Aorta (tissue), 5 donors: ENCODE measurements around the gene HERC6. TPM values are rescaled to one million over a fixed set of nuclear protein-coding genes. Genes with fewer than 3 reads are reported as not detected.
"Not testable (repeated sequence)": the region's sequence is repeated elsewhere in the genome, so short reads cannot be mapped to it uniquely, and the experiment has no call there.

ENCODE experiments used
- ATAC-seq: fragments of 200-7000 bp; cut with Tn5 transposase; one replicate; pipeline ENCODE4 v1.9.1; 2022; ENCODE audit warnings: moderate library complexity; ENCODE audit not compliant: low FRiP score
- DNase-seq, 2 donors: peaks; one replicate each; pipeline ENCODE4 v3.0.0-alpha.2; 2020
- H3K27ac ChIP-seq, 2 donors: one replicate each; pipeline ENCODE4 v1.5.1; 2013; ENCODE audit warnings: low read length in 2 of 2, mild to moderate bottlenecking in 2 of 2, moderate library complexity in 2 of 2, control low read depth in 1 of 2, inconsistent platforms in 1 of 2, low read depth in 1 of 2
- H3K27me3 ChIP-seq, 2 donors: one replicate each; pipeline ENCODE4 v1.6.1; 2013; ENCODE audit warnings: control low read depth in 1 of 2, low read length in 1 of 2, mild to moderate bottlenecking in 1 of 2, moderate library complexity in 1 of 2; ENCODE audit not compliant: insufficient read depth in 2 of 2, control insufficient read depth in 1 of 2
- H3K36me3 ChIP-seq, 2 donors: one replicate each; pipeline ENCODE4 v1.6.1; 2013; ENCODE audit warnings: control low read depth in 1 of 2, low read length in 1 of 2, mild to moderate bottlenecking in 1 of 2; ENCODE audit not compliant: insufficient read depth in 2 of 2, control insufficient read depth in 1 of 2
- H3K4me1 ChIP-seq, 2 donors: one replicate each; pipeline ENCODE4 v1.6.1; 2013; ENCODE audit warnings: low read length in 2 of 2, control low read depth in 1 of 2, mild to moderate bottlenecking in 1 of 2, moderate library complexity in 1 of 2; ENCODE audit not compliant: insufficient read depth in 2 of 2, control insufficient read depth in 1 of 2
- H3K4me3 ChIP-seq, 2 donors: one replicate each; pipeline ENCODE4 v1.5.1; 2013; ENCODE audit warnings: low read length in 2 of 2, control low read depth in 1 of 2, mild to moderate bottlenecking in 1 of 2
- H3K9me3 ChIP-seq: one replicate; pipeline ENCODE4 v1.6.1; 2013; ENCODE audit warnings: mild to moderate bottlenecking, low read length; ENCODE audit not compliant: control insufficient read depth
- WGBS, 2 donors: extraction: QIAGEN DNeasy Blood & Tissue Kit; methylation state at CpG; one replicate each; pipeline ENCODE4 v1.1.7; 2013; 5-methylcytosine and 5-hydroxymethylcytosine counted together
- intact Hi-C, 2 donors: fragments of 100-400 bp; cut with DNase I; formaldehyde crosslinking; loops; one replicate each; pipeline versions ENCODE4 v1.14.2 to v1.15.0; 2022
- polyA plus RNA-seq, 2 donors: library from polyadenylated mRNA; stranded (reverse); fragments of 200-250 nt; gene quantifications; one replicate each; pipeline ENCODE4 v1.2.3, GENCODE V29; 2013
- total RNA-seq, 2 donors: library from RNA; stranded (reverse); fragmentation: NEBNext Ultra II Directional; extraction: Animal tissue kit (Norgen Biotek cat#: 25700); gene quantifications; one replicate each; pipeline ENCODE4 v1.2.1, GENCODE V29; 2021
- donor health status: healthy with polysubstance abuse.
- donor health status: Bipolar disorder and iron deficiency.
- donor health status: DM: no; HTN: no; CAD: no.
- donor health status: DM: no; HTN: no; CAD: no.
- donor health status: DM: yes; HTN: yes; CAD: no.

HERC6 gene
- total and polyA plus RNA-seq, 4 donors: 2.4 to 9.5 (median 5.6) TPM

GRCh38 chr4:88367826-88368225, 10.8 kb upstream of the HERC6 start:
- intact Hi-C loops: loop anchor here in 1 of 2 donors (2.0 kb wide), 1 partner anchor 147 kb away; no protein-coding TSS in a partner anchor
- 89 to 90% methylated on average over 5 of the region's 5 CpGs for WGBS, 2 donors
- H3K4me3 ChIP-seq: no peak overlapping the region

GRCh38 chr4:88369180-88369812, 9.4 kb upstream of the HERC6 start:
- ATAC-seq, H3K36me3 ChIP-seq, DNase-seq, H3K4me1 ChIP-seq, H3K4me3 ChIP-seq, H3K9me3 ChIP-seq, H3K27me3 ChIP-seq, H3K27ac ChIP-seq: not testable (repeated sequence)
- 81 to 83% methylated on average over 7 of the region's 7 CpGs for WGBS, 2 donors
- intact Hi-C loops: loop anchor here in 1 of 2 donors (2.0 kb wide), 1 partner anchor 146 kb away; no protein-coding TSS in a partner anchor

More at GRCh38 chr4:88367826-88368225, 10.8 kb upstream of the HERC6 start:
- Histone ChIP-seq H3K9me3 (peaks cover 1% of the 10 kb centered on the region), H3K27me3 (no peaks in the 10 kb centered on the region), H3K27ac (no peak overlapping the region), H3K36me3 (no peaks in the 10 kb centered on the region), H3K4me1 (no peaks in the 10 kb centered on the region)
- ATAC-seq (no peak), DNase-seq (no peak)

- H3K36me3 ChIP-seq: no peaks in the 10 kb centered on the region
- DNase-seq: no peak
- no peaks in the 10 kb centered on the region for H3K9me3 ChIP-seq
- H3K27me3 ChIP-seq: no peaks in the 10 kb centered on the region
- 82 to 87% methylated on average over 4 of the region's 4 CpGs for WGBS, 2 donors
- no peak overlapping the region for H3K27ac ChIP-seq
- H3K4me3 ChIP-seq: no peak overlapping the region
- no peak for ATAC-seq
- intact Hi-C loops: no loop called here
- H3K4me1 ChIP-seq: no peaks in the 10 kb centered on the region
Measured at GRCh38 chr4:88381123-88381522, 2.5 kb downstream of the HERC6 start.

- Histone ChIP-seq H3K36me3 (no peaks in the 10 kb centered on the region), H3K9me3 (no peaks in the 10 kb centered on the region), H3K27ac (no peak overlapping the region), H3K4me1 (no peaks in the 10 kb centered on the region), H3K27me3 (no peaks in the 10 kb centered on the region), H3K4me3 (no peak overlapping the region)
- intact Hi-C loops: no loop called here
- DNase-seq (no peak), ATAC-seq (no peak)
- WGBS, 2 donors: 1 to 5% methylated on average over 1 of the region's 1 CpG
Measured at GRCh38 chr4:88382621-88383020, 4.0 kb downstream of the HERC6 start.

GRCh38 chr4:88390128-88390527, 11.5 kb downstream of the HERC6 start:
- intact Hi-C loops: no loop called here

GRCh38 chr4:88391703-88392102, 13.1 kb downstream of the HERC6 start:
- DNase-seq (no peak), ATAC-seq (no peak)
- intact Hi-C loops: no loop called here

More at GRCh38 chr4:88390128-88390527, 11.5 kb downstream of the HERC6 start:
- DNase-seq: no peak
- no peak overlapping the region for H3K4me3 ChIP-seq
- WGBS, 2 donors: 97 to 98% methylated on average over 2 of the region's 2 CpGs
- H3K27me3 ChIP-seq: no peaks in the 10 kb centered on the region
- H3K27ac ChIP-seq: no peak overlapping the region
- H3K4me1 ChIP-seq: no peaks in the 10 kb centered on the region
- no peaks in the 10 kb centered on the region for H3K9me3 ChIP-seq
- H3K36me3 ChIP-seq: no peaks in the 10 kb centered on the region
- ATAC-seq: no peak

GRCh38 chr4:88396681-88397080, 18.0 kb downstream of the HERC6 start:
- Histone ChIP-seq H3K9me3 (no peaks in the 10 kb centered on the region), H3K27me3 (no peaks in the 10 kb centered on the region), H3K4me3 (no peak overlapping the region), H3K4me1 (no peaks in the 10 kb centered on the region), H3K36me3 (peaks cover 0 to 2% of the 10 kb centered on the region in 2 donors), H3K27ac (no peak overlapping the region)
- no peak for ATAC-seq
- no peak for DNase-seq
- WGBS, 2 donors: 92 to 94% methylated on average over 2 of the region's 2 CpGs
- intact Hi-C loops: no loop called here

More at GRCh38 chr4:88391703-88392102, 13.1 kb downstream of the HERC6 start:
- H3K27ac ChIP-seq: no peak overlapping the region
- H3K36me3 ChIP-seq: peaks cover 0 to 2% of the 10 kb centered on the region in 2 donors
- H3K4me3 ChIP-seq: no peak overlapping the region
- H3K9me3 ChIP-seq: no peaks in the 10 kb centered on the region
- no peaks in the 10 kb centered on the region for H3K27me3 ChIP-seq
- no peaks in the 10 kb centered on the region for H3K4me1 ChIP-seq
- WGBS, 2 donors: 80 to 85% methylated on average over 1 of the region's 1 CpG

- intact Hi-C loops: no loop called here
Measured at GRCh38 chr4:88398381-88398780, 19.7 kb downstream of the HERC6 start.

GRCh38 chr4:88409206-88409605, 30.6 kb downstream of the HERC6 start:
- H3K36me3 ChIP-seq: peaks cover 0 to 2% of the 10 kb centered on the region in 2 donors
- H3K27me3 ChIP-seq: no peaks in the 10 kb centered on the region
- no peak overlapping the region for H3K4me3 ChIP-seq
- H3K4me1 ChIP-seq: no peaks in the 10 kb centered on the region
- DNase-seq (no peak), ATAC-seq (no peak)
- H3K9me3 ChIP-seq: no peaks in the 10 kb centered on the region
- 92 to 93% methylated on average over 2 of the region's 2 CpGs for WGBS, 2 donors
- H3K27ac ChIP-seq: no peak overlapping the region
- intact Hi-C loops: no loop called here

More at GRCh38 chr4:88398381-88398780, 19.7 kb downstream of the HERC6 start:
- Histone ChIP-seq H3K27ac (no peak overlapping the region), H3K36me3 (peaks cover 0 to 2% of the 10 kb centered on the region in 2 donors), H3K27me3 (no peaks in the 10 kb centered on the region), H3K9me3 (no peaks in the 10 kb centered on the region), H3K4me1 (no peaks in the 10 kb centered on the region), H3K4me3 (no peak overlapping the region)
- no peak for ATAC-seq
- 79 to 85% methylated on average over 2 of the region's 2 CpGs for WGBS, 2 donors
- DNase-seq: no peak
